Adrenal gland (tissue), 5 donors: ENCODE data around the gene IL1A.

Experiments used
- CTCF ChIP-seq, 6 experiments: fragments of 450-650 bp in 4 of 6; fragments of 200-600 bp in 2 of 6; sonication (generic) in 1 of 6; IDR thresholded peaks; 1 replicate in 5 of 6; 2 replicates in 1 of 6; pipeline versions ENCODE4 v1.5.1 to v1.8.0; 2016 to 2021; ENCODE audit warnings: antibody characterized with exemption in 6 of 6, mild to moderate bottlenecking in 2 of 6, moderate library complexity in 1 of 6
- POLR2A ChIP-seq, 2 donors: fragments of 450-650 bp; IDR thresholded peaks; one replicate each; pipeline ENCODE4 v1.6.1; 2017; ENCODE audit warnings: antibody characterized with exemption in 2 of 2, mild to moderate bottlenecking in 2 of 2, moderate library complexity in 1 of 2
- donor health status: DM: no; HTN: no; CAD: no.

GRCh38 chr2:112756207-112756606 is 28.1 kb downstream of the IL1A start:
- TF ChIP-seq CTCF (IDR thresholded peaks at IDR 0.05) (no peak), POLR2A (IDR thresholded peaks at IDR 0.05) (no peak)
